HCT116 (cell line): Measurements from ENCODE around the gene DIDO1. TPM values are rescaled to one million over a fixed set of nuclear protein-coding genes. Genes with fewer than 3 reads are reported as not detected.

ENCODE experiments used
- ATAC-seq: fragments of 200-7000 bp; cut with Tn5 transposase; 2 replicates; pipeline ENCODE4 v1.9.1; 2020; ENCODE audit warnings: mild to moderate bottlenecking, moderate library complexity
- BruUV-seq: library from RNA; stranded (reverse); fragments of 400-500 nt; replicated peaks from 2 replicates; lab custom pipeline; 2021; lab: Mats Ljungman, UMichigan
- CTCF ChIA-PET: fragments of 300-600 bp; sonication (Branson Sonifier 250); formaldehyde crosslinking; loops from one replicate; lab custom pipeline; 2021; ENCODE audit warnings: antibody characterized with exemption; lab: Charles Lee
- POLR2A ChIA-PET: fragments of 300-600, 350-600 bp; sonication (Branson Sonifier 250); formaldehyde crosslinking; loops from one replicate; lab custom pipeline; 2021; ENCODE audit warnings: antibody characterized with exemption; lab: Charles Lee
- RAD21 ChIA-PET, 2 experiments: fragments of 300-600 bp; sonication (Branson Sonifier 250); formaldehyde crosslinking; loops; one replicate each; lab custom pipeline; 2023; ENCODE audit warnings: low total read pairs in 2 of 2; ENCODE audit not compliant: uncharacterized antibody in 2 of 2, unreplicated experiment in 2 of 2, low non-redundant PET in 1 of 2; lab: Charles Lee
- DNase-seq: peaks from one replicate; pipeline ENCODE4 v3.0.0-alpha.2; 2010; ENCODE audit warnings: low read depth, low spot score
- H2AFZ ChIP-seq: fragments of 200-600 bp; shearing (Covaris generic), sonication (generic); 2 replicates; pipeline ENCODE4 v1.6.1; 2017; ENCODE audit warnings: low read depth, mixed run types, mixed read lengths, antibody characterized with exemption, low read length; ENCODE audit not compliant: poor library complexity, severe bottlenecking
- H3K27ac ChIP-seq: 2 replicates; pipeline ENCODE4 v1.5.1; 2012; ENCODE audit warnings: low read depth, low read length
- H3K27me3 ChIP-seq: fragments of 200-600 bp; sonication (generic); 2 replicates; pipeline ENCODE4 v1.6.1; 2016; ENCODE audit warnings: mixed run types, low read length, mixed read lengths; ENCODE audit not compliant: insufficient read depth
- H3K36me3 ChIP-seq, 2 experiments: fragments of 200-500 bp in 1 of 2; fragments of 200-600 bp in 1 of 2; sonication (Bioruptor generic) in 1 of 2; sonication (generic) in 1 of 2; 2 replicates each; pipeline versions ENCODE4 v1.5.1 to v1.6.1; 2014 to 2016; ENCODE audit warnings: low read length in 2 of 2, inconsistent platforms in 1 of 2, mixed read lengths in 1 of 2, mixed run types in 1 of 2; ENCODE audit not compliant: insufficient read depth in 2 of 2, control insufficient read depth in 1 of 2
- H3K4me1 ChIP-seq, 2 experiments: fragments of 200-600 bp in 1 of 2; sonication (generic) in 1 of 2; 2 replicates each; pipeline versions ENCODE4 v1.5.1 to v1.6.1; 2012 to 2017; ENCODE audit warnings: low read length in 2 of 2, inconsistent platforms in 1 of 2, mild to moderate bottlenecking in 1 of 2, mixed read lengths in 1 of 2, mixed run types in 1 of 2, moderate library complexity in 1 of 2; ENCODE audit not compliant: insufficient read depth in 2 of 2, control insufficient read depth in 1 of 2
- H3K4me2 ChIP-seq: fragments of 200-600 bp; sonication (generic); 2 replicates; pipeline ENCODE4 v1.6.1; 2017; ENCODE audit warnings: mixed run types, low read length, mixed read lengths
- H3K4me3 ChIP-seq, 2 experiments: fragments of 200-600 bp in 1 of 2; sonication (generic) in 1 of 2; replicated peaks in 1 of 2; 2 replicates each; pipeline ENCODE4 v1.5.1; 2011 to 2016; ENCODE audit warnings: low read length in 2 of 2, control low read depth in 1 of 2, low read depth in 1 of 2, mild to moderate bottlenecking in 1 of 2, mixed read lengths in 1 of 2, mixed run types in 1 of 2
- H3K79me2 ChIP-seq: fragments of 200-600 bp; sonication (generic); 2 replicates; pipeline ENCODE4 v1.6.1; 2017; ENCODE audit warnings: mild to moderate bottlenecking, mixed run types, low read length, moderate library complexity, mixed read lengths; ENCODE audit not compliant: insufficient read depth
- H3K9ac ChIP-seq: fragments of 200-600 bp; sonication (generic); 2 replicates; pipeline ENCODE4 v1.6.1; 2016; ENCODE audit warnings: low read length, mixed read lengths
- H3K9me2 ChIP-seq: fragments of 200-600 bp; sonication (generic), shearing (Covaris generic); 2 replicates; pipeline ENCODE4 v1.6.1; 2017; ENCODE audit warnings: mixed run types, mild to moderate bottlenecking, moderate library complexity; ENCODE audit not compliant: insufficient read depth
- H3K9me3 ChIP-seq, 2 experiments: fragments of 200-500 bp in 1 of 2; fragments of 200-600 bp in 1 of 2; sonication (Bioruptor generic) in 1 of 2; sonication (generic) in 1 of 2; 2 replicates each; pipeline ENCODE4 v1.6.1; 2014 to 2017; ENCODE audit warnings: low read length in 2 of 2, mixed read lengths in 2 of 2, inconsistent platforms in 1 of 2, low read depth in 1 of 2, mild to moderate bottlenecking in 1 of 2, mixed run types in 1 of 2, moderate library complexity in 1 of 2; ENCODE audit not compliant: control insufficient read depth in 1 of 2, insufficient read depth in 1 of 2
- H4K20me1 ChIP-seq: fragments of 200-600 bp; sonication (generic), shearing (Covaris generic); 2 replicates; pipeline ENCODE4 v1.6.1; 2017; ENCODE audit warnings: mixed run types, mild to moderate bottlenecking, moderate library complexity; ENCODE audit not compliant: insufficient read depth
- CBX3 ChIP-seq: IDR thresholded peaks from 2 replicates; pipeline ENCODE4 v1.6.1; 2012; ENCODE audit warnings: low read depth
- EGR1 ChIP-seq: IDR thresholded peaks from 2 replicates; pipeline ENCODE4 v1.6.1; 2012; ENCODE audit warnings: low read depth
- EZH2 ChIP-seq: fragments of 200-600 bp; sonication (generic); IDR thresholded peaks from 2 replicates; pipeline ENCODE4 v1.6.1; 2017; ENCODE audit warnings: antibody characterized with exemption, mixed run types
- POLR2A ChIP-seq: IDR thresholded peaks from 2 replicates; pipeline ENCODE4 v1.7.0; 2011; ENCODE audit warnings: borderline replicate concordance; ENCODE audit not compliant: insufficient read depth, insufficient read length; ENCODE audit errors: extremely low read depth
- RAD21 ChIP-seq: IDR thresholded peaks from 2 replicates; pipeline ENCODE4 v1.6.1; 2012; ENCODE audit warnings: low read depth, mild to moderate bottlenecking
- ZFX ChIP-seq: fragments of 450-650 bp; IDR thresholded peaks from 2 replicates; pipeline ENCODE4 v1.6.1; 2017
- ZNF274 ChIP-seq: fragments of 200-500 bp; sonication (Bioruptor generic); IDR thresholded peaks from 2 replicates; pipeline ENCODE4 v1.6.1; 2014; ENCODE audit warnings: mild to moderate bottlenecking, low read depth, low read length, inconsistent platforms
- intact Hi-C: fragments of 100-400 bp; cut with micrococcal nuclease; formaldehyde crosslinking; loops from 2 replicates; pipeline ENCODE4 v1.10.0; 2022
- total RNA-seq: library from RNA; stranded (reverse); gene quantifications from one replicate; pipeline ENCODE4 v1.2.1, GENCODE V29; 2021; ENCODE audit not compliant: unreplicated experiment
- TF ChIP-seq, protein P1 (sequence below): IDR thresholded peaks from 2 replicates; pipeline ENCODE4 v1.6.1; 2012

DIDO1 gene
- total RNA-seq, 1 experiment from 2014 or later, result 41.4 TPM

DNA sequence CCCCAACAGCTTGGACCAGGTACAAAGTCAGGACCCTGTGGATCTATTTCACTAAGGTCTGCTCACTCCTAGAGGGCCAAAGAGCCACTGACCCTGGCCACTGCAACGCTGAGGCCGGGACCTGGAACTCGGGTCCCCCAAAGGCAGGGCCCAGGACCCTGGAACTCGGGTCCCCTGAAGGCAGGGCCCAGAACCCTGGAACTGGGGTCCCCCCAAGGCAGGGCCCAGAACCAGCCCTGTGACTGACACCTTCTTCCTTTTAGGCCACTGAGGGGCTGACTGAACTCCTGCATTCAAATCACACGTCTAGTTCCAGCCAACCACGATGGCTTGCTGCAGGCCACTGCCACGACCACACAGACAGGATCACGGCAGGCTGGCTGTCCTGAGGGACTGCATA is 74.1 kb downstream of the DIDO1 start:
- no TSS peak for BruUV-seq
- Histone ChIP-seq H3K27me3 (no peaks in the 10 kb centered on the region), H3K36me3 (peaks cover 13 to 40% of the 10 kb centered on the region in 2 experiments; a peak in 3 of 4 replicates), H3K9me3 (no peaks in the 10 kb centered on the region), H3K4me1 (no peaks in the 10 kb centered on the region), H3K9me2 (no peaks in the 10 kb centered on the region), H2AFZ (no peak overlapping the region), H3K79me2 (peaks cover 10% of the 10 kb centered on the region; the same call in 1 of the 2 replicates), H3K9ac (no peak overlapping the region), H4K20me1 (no peaks in the 10 kb centered on the region), H3K27ac (no peak overlapping the region), H3K4me3 (no peak overlapping the region), H3K4me2 (no peak overlapping the region)
- DNase-seq, result no peak
- intact Hi-C loops, result no loop called here
- RAD21 ChIA-PET, result no interaction called here
- POLR2A ChIA-PET, result no interaction called here
- CTCF ChIA-PET, result no interaction called here
- no peak for ATAC-seq
- TF ChIP-seq POLR2A, result no peak
- TF ChIP-seq RAD21, result no peak

DNA sequence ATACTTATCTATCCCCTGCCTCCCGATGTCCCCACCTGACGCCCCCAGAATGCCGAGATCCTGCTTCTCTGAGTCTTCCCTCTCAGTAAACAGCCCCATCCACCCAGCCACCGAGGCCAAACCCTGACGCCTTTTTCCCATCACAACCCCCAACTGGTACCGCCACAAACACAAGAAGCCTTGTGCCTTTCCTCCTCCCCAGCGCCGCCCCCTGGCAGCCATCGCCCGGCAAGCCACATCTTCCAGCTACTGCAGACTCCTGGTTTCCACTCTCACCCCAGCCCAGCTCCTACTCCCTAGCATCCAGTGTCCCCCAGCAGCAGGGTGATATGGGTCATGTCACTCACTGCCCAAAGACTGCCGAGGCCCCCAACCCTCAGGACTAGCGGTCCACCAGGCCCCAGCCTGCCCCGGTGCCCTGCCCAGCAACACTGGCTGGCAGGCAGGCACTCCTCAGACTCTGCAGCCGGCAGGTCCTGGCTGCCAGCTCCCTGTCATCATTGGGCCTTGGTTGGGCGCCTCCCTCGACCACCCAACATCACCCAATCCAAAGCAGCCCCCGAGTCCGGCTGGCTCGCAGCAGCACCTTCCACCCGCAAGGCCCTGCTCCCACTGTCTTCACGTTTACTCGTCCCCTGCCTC is 75.9 kb downstream of the DIDO1 start:
- Histone ChIP-seq H2AFZ (no peak overlapping the region), H3K9me3 (no peaks in the 10 kb centered on the region), H3K4me1 (no peaks in the 10 kb centered on the region), H3K4me2 (no peak overlapping the region), H4K20me1 (no peaks in the 10 kb centered on the region), H3K36me3 (peaks cover 19 to 38% of the 10 kb centered on the region in 2 experiments), H3K9ac (no peak overlapping the region), H3K9me2 (no peaks in the 10 kb centered on the region), H3K4me3 (no peak overlapping the region), H3K79me2 (peaks cover 10% of the 10 kb centered on the region; the same call in 1 of the 2 replicates), H3K27ac (no peak overlapping the region; the same call in 1 of the 2 replicates), H3K27me3 (no peaks in the 10 kb centered on the region)
- ChIA-PET CTCF (no interaction called here), RAD21 (no interaction called here), POLR2A (no interaction called here)
- intact Hi-C loops, result no loop called here
- TF ChIP-seq, protein P1, sequence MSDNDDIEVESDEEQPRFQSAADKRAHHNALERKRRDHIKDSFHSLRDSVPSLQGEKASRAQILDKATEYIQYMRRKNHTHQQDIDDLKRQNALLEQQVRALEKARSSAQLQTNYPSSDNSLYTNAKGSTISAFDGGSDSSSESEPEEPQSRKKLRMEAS, result no peak
- TF ChIP-seq ZFX, result no peak
- TF ChIP-seq EGR1, result no peak
- no peak for TF ChIP-seq ZNF274
- TF ChIP-seq CBX3, result no peak
- no peak for TF ChIP-seq EZH2
- no peak for TF ChIP-seq RAD21
- no TSS peak for BruUV-seq
- ATAC-seq (no peak), DNase-seq (no peak)
